Measurements from ENCODE around the gene SERPINE1. TPM values are rescaled to one million over a fixed set of nuclear protein-coding genes. Genes with fewer than 3 reads are reported as not detected.

Gene SERPINE1
- total and polyA plus RNA-seq, 2 of the 13 experiments (the other 11 are each of a cell fraction or from before 2014, with no cell fraction given) = 21.2 to 1,576 TPM

DNA sequence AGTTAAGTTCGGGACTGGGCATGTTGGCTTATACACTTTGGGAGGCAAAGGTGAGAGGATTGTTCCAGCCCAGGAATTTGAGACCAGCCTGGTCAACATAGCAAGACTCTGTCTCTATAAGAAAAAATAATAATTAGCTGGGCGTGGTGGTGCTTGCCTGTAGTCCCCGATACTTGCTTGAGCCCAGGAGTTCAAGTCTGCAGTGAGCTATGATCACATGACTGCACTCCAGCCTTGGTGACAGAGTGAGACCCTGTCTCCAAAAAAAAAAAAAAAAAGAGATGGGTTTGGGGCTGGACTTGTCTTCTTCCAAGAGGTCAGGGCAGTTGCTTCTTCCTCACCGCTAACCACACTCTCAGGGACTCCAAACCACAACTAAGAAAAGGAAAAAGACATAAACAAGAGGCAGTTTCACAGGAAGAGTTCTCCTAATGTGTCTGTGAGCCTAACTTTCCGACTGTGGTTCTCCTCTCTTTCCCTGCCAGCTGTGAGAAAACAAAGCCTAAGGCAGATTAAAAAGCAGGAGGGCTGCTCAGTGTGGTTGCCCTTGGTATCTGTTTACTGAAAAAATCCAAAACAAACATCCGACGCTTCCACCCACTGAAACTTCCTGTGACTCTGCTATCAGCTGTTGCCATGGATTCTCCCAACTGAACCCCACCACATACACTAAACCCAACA, 2.4 kb upstream of the SERPINE1 start (continued):
- no peak for TF ChIP-seq ZBTB7A (CRISPR knock-in tag; IDR thresholded peaks at IDR 0.05)
- TF ChIP-seq, protein P1, sequence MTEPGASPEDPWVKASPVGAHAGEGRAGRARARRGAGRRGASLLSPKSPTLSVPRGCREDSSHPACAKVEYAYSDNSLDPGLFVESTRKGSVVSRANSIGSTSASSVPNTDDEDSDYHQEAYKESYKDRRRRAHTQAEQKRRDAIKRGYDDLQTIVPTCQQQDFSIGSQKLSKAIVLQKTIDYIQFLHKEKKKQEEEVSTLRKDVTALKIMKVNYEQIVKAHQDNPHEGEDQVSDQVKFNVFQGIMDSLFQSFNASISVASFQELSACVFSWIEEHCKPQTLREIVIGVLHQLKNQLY (CRISPR knock-in tag; IDR thresholded peaks at IDR 0.05) = 0 out of 2 replicates have a peak, but pooled peaks have one; percentile 39
- no peak for TF ChIP-seq CENPT (CRISPR knock-in tag; IDR thresholded peaks at IDR 0.05; ENCODE audit: low read depth)
- TF ChIP-seq ZNF598 (CRISPR knock-in tag; IDR thresholded peaks at IDR 0.05; ENCODE audit: borderline replicate concordance) = no peak
- TF ChIP-seq EHMT2 (IDR thresholded peaks at IDR 0.05; ENCODE audit: borderline replicate concordance, low read depth, low read length) = no peak
- no peak for TF ChIP-seq STAT5B (CRISPR knock-in tag; IDR thresholded peaks at IDR 0.05)
- TF ChIP-seq, protein P2, sequence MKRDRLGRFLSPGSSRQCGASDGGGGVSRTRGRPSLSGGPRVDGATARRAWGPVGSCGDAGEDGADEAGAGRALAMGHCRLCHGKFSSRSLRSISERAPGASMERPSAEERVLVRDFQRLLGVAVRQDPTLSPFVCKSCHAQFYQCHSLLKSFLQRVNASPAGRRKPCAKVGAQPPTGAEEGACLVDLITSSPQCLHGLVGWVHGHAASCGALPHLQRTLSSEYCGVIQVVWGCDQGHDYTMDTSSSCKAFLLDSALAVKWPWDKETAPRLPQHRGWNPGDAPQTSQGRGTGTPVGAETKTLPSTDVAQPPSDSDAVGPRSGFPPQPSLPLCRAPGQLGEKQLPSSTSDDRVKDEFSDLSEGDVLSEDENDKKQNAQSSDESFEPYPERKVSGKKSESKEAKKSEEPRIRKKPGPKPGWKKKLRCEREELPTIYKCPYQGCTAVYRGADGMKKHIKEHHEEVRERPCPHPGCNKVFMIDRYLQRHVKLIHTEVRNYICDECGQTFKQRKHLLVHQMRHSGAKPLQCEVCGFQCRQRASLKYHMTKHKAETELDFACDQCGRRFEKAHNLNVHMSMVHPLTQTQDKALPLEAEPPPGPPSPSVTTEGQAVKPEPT (CRISPR knock-in tag; IDR thresholded peaks at IDR 0.05; ENCODE audit: low read depth) = no peak
- no peak for TF ChIP-seq NFKB2 (CRISPR knock-in tag; IDR thresholded peaks at IDR 0.05; ENCODE audit: borderline replicate concordance)
- TF ChIP-seq PHF5A (CRISPR knock-in tag; IDR thresholded peaks at IDR 0.05; ENCODE audit: low read depth, unreplicated experiment) = no peak
- no peak for TF ChIP-seq MATR3 (CRISPR knock-in tag; IDR thresholded peaks at IDR 0.05)
- TF ChIP-seq SP4 (CRISPR knock-in tag; IDR thresholded peaks at IDR 0.05) = no peak
- no peak for TF ChIP-seq SOX6 (IDR thresholded peaks at IDR 0.05)
- peak; percentile 83 for TF ChIP-seq SOX6 (CRISPR knock-in tag; IDR thresholded peaks at IDR 0.05)
- TF ChIP-seq KLF12 (CRISPR knock-in tag; IDR thresholded peaks at IDR 0.05; ENCODE audit: borderline replicate concordance) = no peak
- TF ChIP-seq ZNF121 (CRISPR knock-in tag; IDR thresholded peaks at IDR 0.05) = peak; percentile 67; the same call in 1 of the 2 replicates
- TF ChIP-seq ZNF709 (CRISPR knock-in tag; IDR thresholded peaks at IDR 0.05) = 0 out of 2 replicates have a peak, but pooled peaks have one; percentile 9
- TF ChIP-seq HMG20B (CRISPR knock-in tag; conservative IDR thresholded peaks at IDR 0.05) = no peak
- TF ChIP-seq ZNF639 (CRISPR knock-in tag; conservative IDR thresholded peaks at IDR 0.05) = no peak
- no peak for TF ChIP-seq ZNF770 (CRISPR knock-in tag; IDR thresholded peaks at IDR 0.05)
- TF ChIP-seq CREM (IDR thresholded peaks at IDR 0.05) = peak; percentile 65
- no peak for TF ChIP-seq CREM (CRISPR knock-in tag; IDR thresholded peaks at IDR 0.05)
- TF ChIP-seq ZFY (CRISPR knock-in tag; IDR thresholded peaks at IDR 0.05) = no peak
- TF ChIP-seq BCL3 (CRISPR knock-in tag; IDR thresholded peaks at IDR 0.05) = no peak

Data from HepG2 (cell line).